ENCODE data around the gene CLIC5. TPM values are rescaled to one million over a fixed set of nuclear protein-coding genes. Genes with fewer than 3 reads are reported as not detected.

CLIC5 gene
- total RNA-seq, 1 donor from 2014 or later = 134 TPM

GRCh38 chr6:45952168-45952529 lies 63.5 kb downstream of the CLIC5 start:
- intact Hi-C loops (cut with DNase I) = no loop called here
- DNase-seq (no peak), ATAC-seq (peak in 1 of 2 donors; percentile 15)
- Histone ChIP-seq H3K4me3 (no peak overlapping the region), H3K27me3 (ENCODE audit: low read depth) (no peaks in the 10 kb centered on the region), H3K4me1 (peaks cover 26% of the 10 kb centered on the region), H3K9me3 (no peaks in the 10 kb centered on the region), H3K36me3 (peaks cover 8% of the 10 kb centered on the region), H3K27ac (peak overlapping the region; percentile 21)
- TF ChIP-seq CTCF (IDR thresholded peaks at IDR 0.05) = no peak

GRCh38 chr6:45951321-45952167 lies 64.1 kb downstream of the CLIC5 start:
- intact Hi-C loops (cut with DNase I) = no loop called here
- peak overlapping the region; percentile 70 for H3K27ac ChIP-seq

GRCh38 chr6:45949256-45949655 lies 66.4 kb downstream of the CLIC5 start:
- ATAC-seq (no peak), DNase-seq (no peak)
- no peak for TF ChIP-seq CTCF (IDR thresholded peaks at IDR 0.05)
- no peaks in the 10 kb centered on the region for H3K9me3 ChIP-seq
- no peak overlapping the region for H3K4me3 ChIP-seq
- intact Hi-C loops (cut with DNase I) = no loop called here
- no peaks in the 10 kb centered on the region for H3K27me3 ChIP-seq (ENCODE audit: low read depth)
- no peak overlapping the region for H3K27ac ChIP-seq
- H3K4me1 ChIP-seq = peaks cover 26% of the 10 kb centered on the region
- H3K36me3 ChIP-seq = peaks cover 1% of the 10 kb centered on the region

More at GRCh38 chr6:45951321-45952167, 64.1 kb downstream of the CLIC5 start:
- no peak for TF ChIP-seq CTCF (IDR thresholded peaks at IDR 0.05)
- Histone ChIP-seq H3K36me3 (peaks cover 8% of the 10 kb centered on the region), H3K4me3 (no peak overlapping the region), H3K27me3 (ENCODE audit: low read depth) (no peaks in the 10 kb centered on the region), H3K4me1 (peaks cover 26% of the 10 kb centered on the region), H3K9me3 (no peaks in the 10 kb centered on the region)
- ATAC-seq (peak; percentile 85 to 87), DNase-seq (no peak)

- Histone ChIP-seq H3K27ac (no peak overlapping the region), H3K9me3 (no peaks in the 10 kb centered on the region), H3K27me3 (ENCODE audit: low read depth) (no peaks in the 10 kb centered on the region), H3K4me1 (peaks cover 24% of the 10 kb centered on the region), H3K36me3 (no peaks in the 10 kb centered on the region), H3K4me3 (no peak overlapping the region)
- intact Hi-C loops (cut with DNase I) = no loop called here
- ATAC-seq (no peak), DNase-seq (no peak)
- no peak for TF ChIP-seq CTCF (IDR thresholded peaks at IDR 0.05)
Measured at GRCh38 chr6:45947807-45948206, 67.9 kb downstream of the CLIC5 start.

- Histone ChIP-seq H3K27ac (no peak overlapping the region), H3K27me3 (ENCODE audit: low read depth) (no peaks in the 10 kb centered on the region), H3K4me3 (no peak overlapping the region), H3K4me1 (peaks cover 18% of the 10 kb centered on the region), H3K36me3 (no peaks in the 10 kb centered on the region), H3K9me3 (no peaks in the 10 kb centered on the region)
- intact Hi-C loops (cut with DNase I) = no loop called here
- no peak for TF ChIP-seq CTCF (IDR thresholded peaks at IDR 0.05)
- ATAC-seq (peak; percentile 16 to 18), DNase-seq (no peak)
Measured at GRCh38 chr6:45946887-45947286, 68.8 kb downstream of the CLIC5 start.
